ENCODE data around the gene IFNGR1.

The IFNGR1 gene

DNA sequence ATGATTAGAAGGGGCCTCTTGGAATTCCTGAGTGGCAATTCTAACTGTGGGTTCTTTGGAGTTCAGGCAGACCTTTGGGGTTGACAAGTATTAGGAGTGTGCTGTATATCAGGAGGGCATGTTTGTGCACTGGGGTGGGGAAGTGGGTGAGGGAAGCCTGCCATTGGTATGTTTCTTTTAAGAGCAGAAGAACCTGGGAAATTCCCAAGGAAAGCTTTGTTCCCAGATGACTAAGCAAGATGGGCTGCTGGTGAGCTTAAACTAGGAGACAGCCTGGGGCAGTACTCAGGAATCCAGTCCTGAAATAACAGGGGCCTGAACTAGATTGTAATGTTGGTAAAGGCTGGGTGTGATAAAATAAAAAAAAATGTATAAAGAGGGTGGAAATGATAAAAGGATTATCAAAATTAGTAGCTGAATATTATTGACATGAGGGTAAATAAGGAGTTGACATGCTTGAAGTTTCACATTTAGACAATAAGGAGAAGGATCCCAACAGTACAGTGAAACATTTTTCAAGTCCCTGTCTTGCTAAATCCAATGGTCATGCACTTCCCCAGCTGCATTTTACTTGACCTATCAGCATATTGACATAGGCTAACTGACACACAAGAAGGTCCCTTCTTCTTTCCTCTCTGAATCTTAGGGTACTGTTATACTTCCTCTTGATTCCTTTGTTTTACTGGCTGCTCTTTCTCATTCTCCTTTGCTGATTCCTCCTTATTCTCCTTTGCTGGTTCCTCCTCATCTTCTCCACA lies 18.4 kb upstream of the IFNGR1 start:
- no peaks in the 10 kb centered on the region for H3K27me3 ChIP-seq (ENCODE audit: control insufficient read depth, low read length)
- H3K4me2 ChIP-seq (ENCODE audit: low read length) = no peak overlapping the region
- H3K79me2 ChIP-seq (ENCODE audit: control insufficient read depth, low read length) = no peaks in the 10 kb centered on the region
- no peaks in the 10 kb centered on the region for H3K9me2 ChIP-seq (replicated peaks; ENCODE audit: control insufficient read depth, low read length)
- no peaks in the 10 kb centered on the region for H4K20me1 ChIP-seq (ENCODE audit: control insufficient read depth, insufficient read depth, low read depth, low read length)
- peaks cover 39% of the 10 kb centered on the region for H3K4me1 ChIP-seq (ENCODE audit: control insufficient read depth, low read length)
- TF ChIP-seq CTCF (IDR thresholded peaks at IDR 0.05; ENCODE audit: low read depth, low read length, poor library complexity, severe bottlenecking) (no peak), EZH2phosphoT487 (IDR thresholded peaks at IDR 0.05; ENCODE audit: borderline replicate concordance, low read length) (no peak)
- H3K4me3 ChIP-seq (ENCODE audit: low read length) = no peak overlapping the region
- no peaks in the 10 kb centered on the region for H3K36me3 ChIP-seq (ENCODE audit: control insufficient read depth, low read length)
- H3K9me3 ChIP-seq (ENCODE audit: control insufficient read depth, insufficient read depth, low read length) = no peaks in the 10 kb centered on the region
- H3K27ac ChIP-seq (ENCODE audit: low read depth, low read length) = no peak overlapping the region
- no peaks in the 10 kb centered on the region for H3F3A ChIP-seq (ENCODE audit: control insufficient read depth, insufficient read depth)

DNA sequence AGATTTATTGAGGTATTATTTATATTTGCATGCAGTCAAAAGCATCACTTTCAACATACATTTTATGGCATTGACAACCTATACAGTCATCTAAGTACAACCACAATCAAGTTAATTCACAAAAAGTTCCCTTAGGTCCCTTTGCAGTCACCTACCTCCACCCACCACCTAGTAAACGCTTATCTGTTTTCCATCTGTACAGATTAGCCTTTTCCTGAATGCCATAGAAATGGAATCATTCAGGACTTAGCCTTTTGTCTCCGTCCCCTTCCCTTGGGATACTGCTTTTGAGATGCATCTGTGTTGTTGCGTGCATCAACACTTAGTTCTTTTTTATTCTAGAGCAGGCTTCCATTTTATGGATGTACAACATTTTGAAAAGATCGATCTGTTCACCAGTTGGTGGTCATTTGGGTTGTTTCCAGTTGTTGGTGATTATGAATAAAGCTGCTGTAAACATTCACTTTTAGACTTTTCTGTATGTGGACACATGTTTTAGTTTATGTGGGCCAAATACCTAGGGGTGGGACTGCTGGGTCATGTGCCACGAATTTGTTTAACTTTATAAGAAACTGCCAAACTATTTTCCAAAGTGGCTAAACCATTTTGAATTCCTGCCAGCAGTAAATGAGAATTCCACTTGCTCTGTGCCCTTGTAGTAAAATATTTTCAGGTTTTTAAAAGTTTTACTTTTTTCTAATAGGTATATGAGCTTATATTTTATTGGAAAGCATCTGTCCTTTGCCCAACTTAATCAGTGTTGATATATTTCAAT lies 17.6 kb upstream of the IFNGR1 start:
- no peak overlapping the region for H3K4me3 ChIP-seq (ENCODE audit: low read length)
- no peaks in the 10 kb centered on the region for H3K9me3 ChIP-seq (ENCODE audit: control insufficient read depth, insufficient read depth, low read length)
- H4K20me1 ChIP-seq (ENCODE audit: control insufficient read depth, insufficient read depth, low read depth, low read length) = no peaks in the 10 kb centered on the region
- H3K9me2 ChIP-seq (replicated peaks; ENCODE audit: control insufficient read depth, low read length) = no peaks in the 10 kb centered on the region
- H3K36me3 ChIP-seq (ENCODE audit: control insufficient read depth, low read length) = no peaks in the 10 kb centered on the region
- H3K27ac ChIP-seq (ENCODE audit: low read depth, low read length) = no peak overlapping the region
- H3K4me2 ChIP-seq (ENCODE audit: low read length) = no peak overlapping the region
- peaks cover 46% of the 10 kb centered on the region for H3K4me1 ChIP-seq (ENCODE audit: control insufficient read depth, low read length)
- H3K79me2 ChIP-seq (ENCODE audit: control insufficient read depth, low read length) = no peaks in the 10 kb centered on the region
- H3F3A ChIP-seq (ENCODE audit: control insufficient read depth, insufficient read depth) = peaks cover 6% of the 10 kb centered on the region
- TF ChIP-seq EZH2phosphoT487 (IDR thresholded peaks at IDR 0.05; ENCODE audit: borderline replicate concordance, low read length) (no peak), CTCF (IDR thresholded peaks at IDR 0.05; ENCODE audit: low read depth, low read length, poor library complexity, severe bottlenecking) (no peak)
- H3K27me3 ChIP-seq (ENCODE audit: control insufficient read depth, low read length) = no peaks in the 10 kb centered on the region

GRCh38 chr6:137235686-137236085 lies 16.5 kb upstream of the IFNGR1 start:
- H3K79me2 ChIP-seq (ENCODE audit: control insufficient read depth, low read length) = no peaks in the 10 kb centered on the region
- TF ChIP-seq CTCF (IDR thresholded peaks at IDR 0.05; ENCODE audit: low read depth, low read length, poor library complexity, severe bottlenecking) = no peak
- H3K9me2 ChIP-seq (replicated peaks; ENCODE audit: control insufficient read depth, low read length) = no peaks in the 10 kb centered on the region
- peaks cover 57% of the 10 kb centered on the region for H3K4me1 ChIP-seq (ENCODE audit: control insufficient read depth, low read length)
- H4K20me1 ChIP-seq (ENCODE audit: control insufficient read depth, insufficient read depth, low read depth, low read length) = no peaks in the 10 kb centered on the region
- H3K27me3 ChIP-seq (ENCODE audit: control insufficient read depth, low read length) = no peaks in the 10 kb centered on the region
- H3K27ac ChIP-seq (ENCODE audit: low read depth, low read length) = no peak overlapping the region
- peaks cover 6% of the 10 kb centered on the region for H3F3A ChIP-seq (ENCODE audit: control insufficient read depth, insufficient read depth)
- H3K9me3 ChIP-seq (ENCODE audit: control insufficient read depth, insufficient read depth, low read length) = no peaks in the 10 kb centered on the region
- no peak overlapping the region for H3K4me3 ChIP-seq (ENCODE audit: low read length)
- no peaks in the 10 kb centered on the region for H3K36me3 ChIP-seq (ENCODE audit: control insufficient read depth, low read length)
- no peak overlapping the region for H3K4me2 ChIP-seq (ENCODE audit: low read length)

All from DOHH2 (cell line).